ENCODE results near the gene RNPS1.

GRCh38 chr16:2275476-2276367 lies 7.8 kb upstream of the RNPS1 start:
- TF ChIP-seq, protein P1, sequence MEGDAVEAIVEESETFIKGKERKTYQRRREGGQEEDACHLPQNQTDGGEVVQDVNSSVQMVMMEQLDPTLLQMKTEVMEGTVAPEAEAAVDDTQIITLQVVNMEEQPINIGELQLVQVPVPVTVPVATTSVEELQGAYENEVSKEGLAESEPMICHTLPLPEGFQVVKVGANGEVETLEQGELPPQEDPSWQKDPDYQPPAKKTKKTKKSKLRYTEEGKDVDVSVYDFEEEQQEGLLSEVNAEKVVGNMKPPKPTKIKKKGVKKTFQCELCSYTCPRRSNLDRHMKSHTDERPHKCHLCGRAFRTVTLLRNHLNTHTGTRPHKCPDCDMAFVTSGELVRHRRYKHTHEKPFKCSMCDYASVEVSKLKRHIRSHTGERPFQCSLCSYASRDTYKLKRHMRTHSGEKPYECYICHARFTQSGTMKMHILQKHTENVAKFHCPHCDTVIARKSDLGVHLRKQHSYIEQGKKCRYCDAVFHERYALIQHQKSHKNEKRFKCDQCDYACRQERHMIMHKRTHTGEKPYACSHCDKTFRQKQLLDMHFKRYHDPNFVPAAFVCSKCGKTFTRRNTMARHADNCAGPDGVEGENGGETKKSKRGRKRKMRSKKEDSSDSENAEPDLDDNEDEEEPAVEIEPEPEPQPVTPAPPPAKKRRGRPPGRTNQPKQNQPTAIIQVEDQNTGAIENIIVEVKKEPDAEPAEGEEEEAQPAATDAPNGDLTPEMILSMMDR (IDR thresholded peaks at IDR 0.05), result no peak
- no peak for TF ChIP-seq POLR2A (IDR thresholded peaks at IDR 0.05)
